Activated CD8-positive, alpha-beta memory T cell treated with anti-CD3 and anti-CD28 coated beads, Interleukin-2, amount 50 U/mL, for 1 hour (primary cell): ENCODE data around the gene HERPUD1.
"Not testable (repeated sequence)": the region's sequence is repeated elsewhere in the genome, so short reads cannot be mapped to it uniquely, and the experiment has no call there.

Experiments
- DNase-seq: peaks from one replicate; pipeline ENCODE4 v3.0.0-alpha.2; 2020; ENCODE audit errors: extremely low read depth

Gene HERPUD1

GRCh38 chr16:56934599-56935145, 2.7 kb downstream of the HERPUD1 start:
- DNase-seq, result not testable (repeated sequence)

GRCh38 chr16:56935201-56935600, 3.3 kb downstream of the HERPUD1 start:
- no peak for DNase-seq

DNA sequence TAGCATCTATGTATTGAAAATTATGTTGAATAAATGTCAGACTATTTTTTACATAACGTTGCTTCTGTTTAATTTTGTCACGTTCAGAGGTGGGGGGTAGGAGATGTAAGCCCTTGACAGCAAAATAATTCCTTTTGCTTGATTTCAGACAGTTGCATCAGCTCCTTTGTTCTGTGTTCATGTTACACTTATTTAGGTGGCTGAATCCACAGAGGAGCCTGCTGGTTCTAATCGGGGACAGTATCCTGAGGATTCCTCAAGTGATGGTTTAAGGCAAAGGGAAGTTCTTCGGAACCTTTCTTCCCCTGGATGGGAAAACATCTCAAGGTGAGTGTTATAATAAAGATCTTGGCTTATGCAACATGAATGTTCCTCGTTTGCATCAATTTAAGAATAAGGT, 4.5 kb downstream of the HERPUD1 start:
- no peak for DNase-seq

GRCh38 chr16:56936950-56937349, 5.0 kb downstream of the HERPUD1 start:
- no peak for DNase-seq

DNA sequence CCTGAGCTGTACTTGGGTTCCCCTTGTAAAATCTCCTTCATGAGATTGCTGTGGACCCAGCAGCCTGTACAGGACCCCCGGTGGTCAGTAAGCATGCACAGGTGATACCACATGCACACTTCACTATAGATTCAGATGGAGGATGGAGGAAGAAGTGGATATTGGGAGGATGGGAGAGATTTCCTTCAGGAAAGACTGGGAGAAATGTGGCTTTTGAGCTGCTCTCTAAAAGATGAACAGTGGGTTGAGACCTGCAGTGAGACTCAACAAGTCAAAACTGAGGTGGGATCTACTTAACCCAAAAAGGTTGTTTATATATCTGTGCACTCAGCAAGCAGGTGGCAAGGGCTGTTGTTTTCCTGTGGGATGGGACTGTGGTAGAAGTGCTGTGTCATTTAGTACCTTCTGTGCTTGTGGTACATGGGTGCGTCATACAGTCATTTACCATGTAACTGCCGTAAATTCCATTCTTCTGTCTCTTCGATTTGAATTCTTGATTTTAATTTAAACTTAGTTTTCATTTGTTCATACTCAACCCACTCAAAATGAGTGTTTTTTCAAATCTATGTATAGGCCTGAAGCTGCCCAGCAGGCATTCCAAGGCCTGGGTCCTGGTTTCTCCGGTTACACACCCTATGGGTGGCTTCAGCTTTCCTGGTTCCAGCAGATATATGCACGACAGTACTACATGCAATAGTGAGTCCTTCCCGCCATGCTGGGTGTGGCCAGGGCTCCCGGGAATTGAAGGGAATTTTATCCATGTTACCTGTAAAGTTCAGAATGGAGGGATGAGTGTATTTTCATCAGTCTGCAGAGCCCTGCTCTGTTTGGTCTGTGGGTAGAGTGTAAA, 6.9 kb downstream of the HERPUD1 start:
- DNase-seq, result no peak

DNA sequence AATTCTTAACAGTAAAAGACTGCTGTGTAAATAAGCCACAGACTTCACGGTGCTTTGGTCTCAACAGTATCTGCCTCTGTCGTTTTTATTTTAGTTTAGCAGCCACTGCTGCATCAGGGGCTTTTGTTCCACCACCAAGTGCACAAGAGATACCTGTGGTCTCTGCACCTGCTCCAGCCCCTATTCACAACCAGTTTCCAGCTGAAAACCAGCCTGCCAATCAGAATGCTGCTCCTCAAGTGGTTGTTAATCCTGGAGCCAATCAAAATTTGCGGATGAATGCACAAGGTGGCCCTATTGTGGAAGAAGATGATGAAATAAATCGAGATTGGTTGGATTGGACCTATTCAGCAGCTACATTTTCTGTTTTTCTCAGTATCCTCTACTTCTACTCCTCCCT, 7.9 kb downstream of the HERPUD1 start:
- no peak for DNase-seq

- no peak for DNase-seq
These were observed 9.2 kb downstream of the HERPUD1 start for GRCh38 chr16:56941092-56941491.

GRCh38 chr16:56941856-56942331, 10.0 kb downstream of the HERPUD1 start:
- DNase-seq, result no peak

DNA sequence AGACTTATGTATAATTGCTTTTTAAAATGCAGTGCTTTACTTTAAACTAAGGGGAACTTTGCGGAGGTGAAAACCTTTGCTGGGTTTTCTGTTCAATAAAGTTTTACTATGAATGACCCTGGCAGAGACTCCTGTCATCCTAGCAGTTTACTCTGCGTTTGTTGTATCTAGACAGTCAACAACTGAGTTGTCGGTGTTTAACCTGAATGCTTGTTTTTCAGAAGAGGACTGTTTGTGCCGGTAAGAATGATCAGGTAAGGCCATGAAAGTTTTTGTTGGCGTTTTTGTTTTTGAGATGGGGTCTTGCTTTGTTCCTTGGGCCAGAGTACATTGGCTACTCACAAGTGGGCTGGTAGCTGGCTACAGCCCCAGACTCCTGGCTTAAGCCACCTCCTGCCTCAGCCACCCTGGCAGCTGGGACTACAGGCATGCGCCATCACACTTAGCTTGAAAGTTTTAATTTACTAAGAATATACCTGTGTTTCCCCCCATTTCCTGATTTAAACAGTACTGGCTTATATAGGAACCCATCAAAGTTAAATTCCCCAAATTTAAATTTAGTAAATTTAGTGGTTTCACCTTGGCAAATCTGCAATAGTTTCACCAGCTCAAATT, 11.9 kb downstream of the HERPUD1 start:
- DNase-seq, result no peak

DNA sequence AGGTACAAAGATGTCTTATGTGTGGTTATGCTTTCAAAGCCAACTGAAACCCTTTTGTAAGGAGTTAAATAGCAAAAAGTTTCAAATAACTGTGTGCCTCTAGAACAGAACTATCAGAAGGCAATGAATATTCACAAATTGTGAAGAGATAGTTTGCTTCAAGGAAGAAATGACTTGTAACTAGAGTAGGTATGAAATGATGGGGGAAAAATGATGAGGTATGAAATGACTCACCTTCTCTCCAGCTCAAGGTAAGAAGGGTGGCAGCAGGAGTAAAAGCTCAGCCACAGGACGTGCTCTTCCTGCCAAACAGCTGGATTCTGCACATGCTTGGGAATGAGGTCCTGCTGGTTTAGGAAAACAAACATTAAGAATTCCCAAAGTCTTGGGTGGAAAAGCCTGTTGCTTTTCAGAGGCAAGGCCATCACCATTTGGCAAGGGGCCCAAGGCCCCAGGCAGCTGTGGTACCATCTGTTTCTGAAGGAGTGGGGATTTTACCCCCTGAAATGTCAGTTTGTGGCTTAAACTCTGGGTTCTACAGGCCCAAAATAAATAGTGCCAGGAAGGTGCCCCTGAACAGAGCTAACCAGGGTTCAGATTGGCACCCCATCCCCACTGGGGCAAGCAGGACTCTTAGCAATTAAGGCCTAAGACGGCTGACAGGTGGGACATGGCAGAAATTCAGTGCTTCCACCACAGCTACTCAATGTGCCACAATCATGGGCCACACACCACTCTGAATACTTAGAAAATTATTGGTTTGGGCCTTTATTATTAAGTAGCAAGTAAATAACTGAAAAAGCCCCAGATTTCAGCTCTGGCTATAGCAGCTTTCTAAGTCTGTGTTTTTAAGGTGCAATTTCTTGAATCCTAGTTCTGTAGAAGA, 13.3 kb downstream of the HERPUD1 start:
- DNase-seq, result no peak

GRCh38 chr16:56945847-56946527, 14.0 kb downstream of the HERPUD1 start:
- DNase-seq, result no peak

GRCh38 chr16:56946767-56947603, 15.0 kb downstream of the HERPUD1 start:
- DNase-seq, result no peak

DNA sequence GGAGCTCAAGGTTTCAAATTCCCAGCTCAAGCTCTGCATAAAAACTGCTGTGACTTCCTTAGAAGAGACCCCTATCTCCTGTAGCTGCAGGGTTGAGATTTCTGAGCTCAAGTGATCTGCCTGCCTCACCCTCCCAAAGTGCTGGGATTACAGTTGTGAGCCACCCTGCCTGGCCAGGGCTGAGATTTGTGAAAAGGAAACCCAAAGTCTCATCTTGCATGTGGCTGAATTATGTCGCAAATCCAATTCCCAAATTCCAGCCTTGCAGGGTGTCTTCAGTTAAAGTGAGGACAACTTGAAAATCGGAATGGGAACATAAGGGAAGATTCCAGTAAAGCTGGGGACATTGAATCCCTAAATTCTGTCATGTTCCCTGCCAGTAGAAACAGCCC, 15.7 kb downstream of the HERPUD1 start:
- no peak for DNase-seq

DNA sequence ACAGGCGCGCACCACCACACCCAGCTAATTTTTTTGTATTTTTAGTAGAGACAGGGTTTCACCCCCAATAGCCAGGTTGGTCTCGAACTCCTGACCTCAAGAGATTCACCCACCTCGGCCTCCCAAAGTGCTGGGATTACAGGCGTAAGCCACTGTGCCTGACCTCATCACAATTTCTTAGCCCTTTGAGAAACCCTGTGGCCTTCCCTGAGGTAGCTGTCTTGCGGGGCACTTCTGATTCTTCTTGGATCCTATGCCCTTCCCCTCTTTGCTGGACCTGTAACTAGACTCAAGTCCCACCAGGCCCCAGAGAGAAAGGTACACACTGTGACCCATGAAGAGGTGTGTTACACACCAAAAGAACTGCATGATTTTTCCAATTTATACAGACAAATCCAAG, 16.3 kb downstream of the HERPUD1 start:
- no peak for DNase-seq

DNA sequence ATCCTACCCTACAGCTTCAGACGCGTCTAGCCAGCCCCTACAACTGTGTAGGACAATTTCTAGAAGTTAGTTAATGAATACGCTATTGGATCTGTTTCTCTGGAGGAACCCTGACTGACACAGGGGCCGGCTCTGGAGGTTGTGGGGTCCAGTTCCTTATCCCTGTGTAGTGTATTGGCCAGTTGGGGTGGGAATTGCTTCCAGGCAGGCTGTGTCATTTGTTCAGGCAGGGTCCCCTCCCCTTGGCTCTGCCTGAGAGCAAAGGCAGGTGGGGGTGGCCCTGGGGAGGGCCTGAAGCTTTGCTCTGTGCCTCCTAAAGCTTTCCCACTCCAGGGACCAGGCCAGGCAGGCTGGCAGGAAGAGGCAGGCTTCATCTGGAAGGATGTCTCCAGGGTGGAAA, 18.1 kb downstream of the HERPUD1 start:
- DNase-seq, result no peak

- no peak for DNase-seq
These were observed 18.5 kb downstream of the HERPUD1 start for GRCh38 chr16:56950455-56950854.

DNA sequence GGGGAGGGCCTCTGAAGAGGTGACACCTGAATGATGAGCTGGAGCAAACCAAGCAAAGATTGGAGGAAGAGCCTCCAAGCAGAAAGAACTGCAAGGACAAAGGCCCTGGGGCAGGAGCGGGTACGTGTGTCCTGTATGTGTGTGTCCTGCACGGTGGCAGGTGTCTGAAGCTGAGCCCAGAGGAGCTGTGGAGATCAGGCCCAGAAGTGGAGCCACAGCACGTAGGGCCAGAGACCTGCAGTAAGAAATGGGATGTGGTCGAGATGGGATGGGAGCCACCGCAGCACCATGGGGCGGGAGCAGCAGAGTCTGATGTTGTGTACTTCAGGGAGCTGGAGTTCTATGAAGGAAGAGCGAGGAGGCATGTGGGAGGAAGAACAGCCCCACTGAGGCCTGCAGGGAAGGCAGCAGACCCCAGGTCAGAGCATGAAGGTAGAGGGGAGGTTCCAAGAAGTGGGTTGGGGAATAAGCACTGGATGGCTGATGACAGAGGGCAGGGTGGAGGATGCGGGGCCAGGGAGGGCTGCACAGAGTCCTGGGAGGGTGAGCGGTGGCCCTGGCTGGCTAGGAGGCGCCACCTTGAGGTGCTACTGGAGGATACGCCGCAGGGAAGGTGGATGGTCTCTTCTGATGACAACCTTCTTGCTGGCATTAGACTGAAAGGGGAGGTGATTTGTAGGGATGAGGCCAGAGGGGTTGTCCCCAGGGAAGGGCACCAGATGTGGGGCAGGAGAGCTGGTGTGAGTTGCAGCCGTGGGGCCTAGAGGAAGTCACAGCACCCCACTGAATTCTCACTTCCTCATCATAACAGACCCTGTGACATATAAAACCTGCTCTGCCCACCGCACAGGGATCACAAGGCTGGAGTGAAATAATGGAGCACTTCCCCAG, 19.2 kb downstream of the HERPUD1 start:
- no peak for DNase-seq

GRCh38 chr16:56953006-56953405, 21.1 kb downstream of the HERPUD1 start:
- DNase-seq, result no peak

- DNase-seq, result no peak
These were observed 24.1 kb downstream of the HERPUD1 start for GRCh38 chr16:56956076-56956475.
